Measurements from ENCODE around the gene OTP.

GRCh38 chr5:77641397-77641943 lies 3.0 kb upstream of the OTP start:
- TF ChIP-seq CTCF (IDR thresholded peaks at IDR 0.05) (no peak), POLR2A (IDR thresholded peaks at IDR 0.05) (no peak)

All from lower leg skin (tissue), 3 donors.